Keratinocyte (primary cell): ENCODE results near the gene RORB. TPM values are rescaled to one million over a fixed set of nuclear protein-coding genes. Genes with fewer than 3 reads are reported as not detected.

Experiments used
- DNase-seq: peaks from one replicate; pipeline ENCODE4 v3.0.0-alpha.2; 2011; ENCODE audit warnings: low read depth, missing footprints, low spot score
- FAIRE-seq: peaks from 2 replicates; lab custom pipeline; 2011; peaks lifted over from hg19 to GRCh38; lab: Jason Lieb, UNC
- H2AFZ ChIP-seq: 2 replicates; pipeline ENCODE4 v1.6.0; 2012; ENCODE audit warnings: low read length, control low read depth, inconsistent platforms; ENCODE audit not compliant: control insufficient read depth
- H3K27ac ChIP-seq: 2 replicates; pipeline ENCODE4 v1.5.1; 2011; ENCODE audit warnings: low read length; ENCODE audit not compliant: control insufficient read depth, insufficient read depth
- H3K27me3 ChIP-seq: 3 replicates; pipeline ENCODE4 v1.6.0; 2011; ENCODE audit warnings: low read length; ENCODE audit not compliant: control insufficient read depth, insufficient read depth; ENCODE audit errors: extremely low read depth
- H3K36me3 ChIP-seq, 2 experiments: 2 replicates in 1 of 2; 3 replicates in 1 of 2; pipeline ENCODE4 v1.5.1; 2011; ENCODE audit warnings: low read length in 2 of 2, mild to moderate bottlenecking in 1 of 2; ENCODE audit not compliant: control insufficient read depth in 2 of 2, insufficient read depth in 2 of 2; ENCODE audit errors: extremely low read depth in 1 of 2
- H3K4me1 ChIP-seq: 3 replicates; pipeline ENCODE4 v1.5.1; 2011; ENCODE audit warnings: low read length; ENCODE audit not compliant: control insufficient read depth, insufficient read depth; ENCODE audit errors: extremely low read depth
- H3K4me2 ChIP-seq: 3 replicates; pipeline ENCODE4 v1.6.0; 2011; ENCODE audit warnings: low read depth, low read length; ENCODE audit not compliant: control insufficient read depth, insufficient read depth; ENCODE audit errors: extremely low read depth
- H3K4me3 ChIP-seq, 3 experiments: fragments of 200-600 bp in 1 of 3; sonication (generic) in 1 of 3; 2 replicates in 2 of 3; 3 replicates in 1 of 3; pipeline ENCODE4 v1.5.1; 2011 to 2016; ENCODE audit warnings: low read length in 3 of 3, mild to moderate bottlenecking in 3 of 3, control low read depth in 2 of 3, inconsistent platforms in 1 of 3, low read depth in 1 of 3, mixed read lengths in 1 of 3, mixed run types in 1 of 3, moderate library complexity in 1 of 3; ENCODE audit not compliant: control insufficient read depth in 2 of 3, insufficient read depth in 2 of 3; ENCODE audit errors: extremely low read depth in 1 of 3
- H3K79me2 ChIP-seq: 2 replicates; pipeline ENCODE4 v1.6.0; 2012; ENCODE audit warnings: low read length; ENCODE audit not compliant: control insufficient read depth, insufficient read depth
- H3K9ac ChIP-seq: 3 replicates; pipeline ENCODE4 v1.6.0; 2011; ENCODE audit warnings: low read length; ENCODE audit not compliant: control insufficient read depth, insufficient read depth; ENCODE audit errors: extremely low read depth
- H3K9me1 ChIP-seq: 3 replicates; pipeline ENCODE4 v1.6.0; 2011; ENCODE audit warnings: low read length; ENCODE audit not compliant: control insufficient read depth, insufficient read depth; ENCODE audit errors: extremely low read depth
- H3K9me3 ChIP-seq: 2 replicates; pipeline ENCODE4 v1.5.1; 2012; ENCODE audit warnings: low read depth, low read length; ENCODE audit not compliant: control insufficient read depth
- H4K20me1 ChIP-seq: 3 replicates; pipeline ENCODE4 v1.6.0; 2011; ENCODE audit warnings: low read length; ENCODE audit not compliant: control insufficient read depth, insufficient read depth; ENCODE audit errors: extremely low read depth
- EZH2 ChIP-seq: IDR thresholded peaks from one replicate; pipeline ENCODE4 v1.6.1; 2012; ENCODE audit warnings: inconsistent platforms, mild to moderate bottlenecking, low read length, moderate library complexity
- dilution Hi-C: fragments of 300-500 bp; cut with MboI; formaldehyde crosslinking; loops from one replicate; pipeline ENCODE4 v1.7.0; 2020; ENCODE audit warnings: low sequenced_read_pairs; ENCODE audit not compliant: extremely low pct_ligation_motif_present
- polyA plus RNA-seq, 5 experiments: library from polyadenylated mRNA; depleted of rRNA in 3 of 5; stranded (reverse) in 3 of 5; stranded (forward) in 1 of 5; unstranded in 1 of 5; fragments of >200 nt; gene quantifications; 1 replicate in 1 of 5; 2 replicates in 3 of 5; 3 replicates in 1 of 5; pipeline versions ENCODE4 v1.2.1 to v1.2.3, GENCODE V29; 2011 to 2012; ENCODE audit warnings: missing spikeins in 2 of 5, low read depth in 1 of 5, low replicate concordance in 1 of 5
- TF ChIP-seq, protein P1 (sequence below), 3 experiments: IDR thresholded peaks in 1 of 3; conservative IDR thresholded peaks in 1 of 3; optimal IDR thresholded peaks in 1 of 3; 2 replicates in 2 of 3; 3 replicates in 1 of 3; pipeline versions ENCODE3 to v1.5.1; 2011; ENCODE audit warnings: low read length in 3 of 3, mild to moderate bottlenecking in 3 of 3, moderate library complexity in 2 of 3, control low read depth in 1 of 3, inconsistent platforms in 1 of 3; ENCODE audit not compliant: insufficient read depth in 2 of 3; ENCODE audit errors: extremely low read depth in 1 of 3

The RORB gene
- polyA plus RNA-seq, 1 donor (not counting 4 experiments of a cell fraction or from before 2014, with no cell fraction given) = not detected

DNA sequence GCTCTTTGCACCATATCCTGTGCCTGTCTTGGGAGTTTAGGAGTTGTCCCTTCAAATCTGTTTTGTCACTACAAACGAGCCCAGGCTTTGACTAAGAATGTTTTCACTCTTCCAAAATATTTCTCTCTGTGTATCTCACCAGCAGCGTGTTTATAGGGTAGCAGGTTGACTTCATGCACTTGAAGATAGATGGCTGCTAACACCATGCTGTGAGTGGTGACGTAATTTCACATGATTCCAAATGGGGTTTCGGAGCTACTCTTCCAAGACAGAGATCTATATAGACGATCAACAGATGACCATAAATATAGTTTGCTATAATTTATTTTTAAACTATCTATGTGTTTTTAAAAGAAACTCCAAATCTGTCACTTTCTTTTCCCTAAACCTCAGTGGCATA, 30.6 kb downstream of the RORB start:
- H3K27ac ChIP-seq = no peak overlapping the region
- no peak overlapping the region for H3K9ac ChIP-seq
- H3K4me3 ChIP-seq = no peak overlapping the region
- H3K4me2 ChIP-seq = no peak overlapping the region
- DNase-seq = no peak
- no peak for FAIRE-seq
- H3K79me2 ChIP-seq = no peaks in the 10 kb centered on the region
- H2AFZ ChIP-seq = no peak overlapping the region
- TF ChIP-seq, protein P1, sequence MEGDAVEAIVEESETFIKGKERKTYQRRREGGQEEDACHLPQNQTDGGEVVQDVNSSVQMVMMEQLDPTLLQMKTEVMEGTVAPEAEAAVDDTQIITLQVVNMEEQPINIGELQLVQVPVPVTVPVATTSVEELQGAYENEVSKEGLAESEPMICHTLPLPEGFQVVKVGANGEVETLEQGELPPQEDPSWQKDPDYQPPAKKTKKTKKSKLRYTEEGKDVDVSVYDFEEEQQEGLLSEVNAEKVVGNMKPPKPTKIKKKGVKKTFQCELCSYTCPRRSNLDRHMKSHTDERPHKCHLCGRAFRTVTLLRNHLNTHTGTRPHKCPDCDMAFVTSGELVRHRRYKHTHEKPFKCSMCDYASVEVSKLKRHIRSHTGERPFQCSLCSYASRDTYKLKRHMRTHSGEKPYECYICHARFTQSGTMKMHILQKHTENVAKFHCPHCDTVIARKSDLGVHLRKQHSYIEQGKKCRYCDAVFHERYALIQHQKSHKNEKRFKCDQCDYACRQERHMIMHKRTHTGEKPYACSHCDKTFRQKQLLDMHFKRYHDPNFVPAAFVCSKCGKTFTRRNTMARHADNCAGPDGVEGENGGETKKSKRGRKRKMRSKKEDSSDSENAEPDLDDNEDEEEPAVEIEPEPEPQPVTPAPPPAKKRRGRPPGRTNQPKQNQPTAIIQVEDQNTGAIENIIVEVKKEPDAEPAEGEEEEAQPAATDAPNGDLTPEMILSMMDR (optimal IDR thresholded peaks at IDR 0.05 in 1 of 3, IDR thresholded peaks at IDR 0.05 in 1 of 3, conservative IDR thresholded peaks at IDR 0.05 in 1 of 3; ENCODE audit: extremely low read depth in 1 of 3, insufficient read depth in 2 of 3, low read length in 3 of 3) = no peak
- H3K9me3 ChIP-seq = no peaks in the 10 kb centered on the region
- H4K20me1 ChIP-seq = no peaks in the 10 kb centered on the region
- H3K9me1 ChIP-seq = no peaks in the 10 kb centered on the region
- no peaks in the 10 kb centered on the region for H3K27me3 ChIP-seq
- dilution Hi-C loops = no loop called here
- H3K36me3 ChIP-seq = no peaks in the 10 kb centered on the region
- H3K4me1 ChIP-seq = no peaks in the 10 kb centered on the region

- TF ChIP-seq EZH2 = no peak
- TF ChIP-seq, protein P1 (optimal IDR thresholded peaks at IDR 0.05 in 1 of 3, IDR thresholded peaks at IDR 0.05 in 1 of 3, conservative IDR thresholded peaks at IDR 0.05 in 1 of 3; ENCODE audit: extremely low read depth in 1 of 3, insufficient read depth in 2 of 3, low read length in 3 of 3) = no peak
- no peak for FAIRE-seq
- Histone ChIP-seq H3K36me3 (no peaks in the 10 kb centered on the region), H3K9ac (no peak overlapping the region), H3K79me2 (no peaks in the 10 kb centered on the region), H3K9me3 (no peaks in the 10 kb centered on the region), H2AFZ (no peak overlapping the region), H3K27me3 (no peaks in the 10 kb centered on the region), H3K4me3 (no peak overlapping the region), H3K4me1 (no peaks in the 10 kb centered on the region), H3K9me1 (no peaks in the 10 kb centered on the region), H4K20me1 (no peaks in the 10 kb centered on the region), H3K27ac (no peak overlapping the region), H3K4me2 (no peak overlapping the region)
- dilution Hi-C loops = no loop called here
- DNase-seq = no peak
These were observed 31.1 kb downstream of the RORB start for GRCh38 chr9:74528207-74528606.
